ENCODE results near the gene TICRR.

- TF ChIP-seq CTCF (IDR thresholded peaks at IDR 0.05; ENCODE audit: borderline replicate concordance, extremely low read depth, low read length, poor library complexity, severe bottlenecking) (no peak), EZH2 (IDR thresholded peaks at IDR 0.05; ENCODE audit: borderline replicate concordance, low read depth, low read length, severe bottlenecking) (no peak)
These were observed 85.3 kb downstream of the TICRR start for GRCh38 chr15:89660556-89660955.
